NAMALWA (cell line): ENCODE results near the gene SOD1.

Experiments used
- DNase-seq: peaks from one replicate; pipeline ENCODE4 v3.0.0-alpha.2; 2015; ENCODE audit warnings: low spot score

The SOD1 gene

GRCh38 chr21:31682620-31683019, 23.1 kb downstream of the SOD1 start:
- no peak for DNase-seq

GRCh38 chr21:31683029-31683428, 23.5 kb downstream of the SOD1 start:
- no peak for DNase-seq

GRCh38 chr21:31684918-31685317, 25.4 kb downstream of the SOD1 start:
- no peak for DNase-seq

GRCh38 chr21:31686272-31686915, 26.9 kb downstream of the SOD1 start:
- no peak for DNase-seq

- no peak for DNase-seq
Observed at GRCh38 chr21:31687108-31687507, 27.6 kb downstream of the SOD1 start.

- no peak for DNase-seq
Observed at GRCh38 chr21:31688603-31689368, 29.3 kb downstream of the SOD1 start.

- DNase-seq, result no peak
Observed at GRCh38 chr21:31693222-31693621, 33.7 kb downstream of the SOD1 start.

- no peak for DNase-seq
Observed at GRCh38 chr21:31696424-31696823, 36.9 kb downstream of the SOD1 start.

GRCh38 chr21:31698461-31698860, 39.0 kb downstream of the SOD1 start:
- no peak for DNase-seq

- DNase-seq, result no peak
Observed at GRCh38 chr21:31700040-31700439, 40.5 kb downstream of the SOD1 start.

- no peak for DNase-seq
Observed at GRCh38 chr21:31706562-31706961, 47.1 kb downstream of the SOD1 start.

GRCh38 chr21:31707499-31707898, 48.0 kb downstream of the SOD1 start:
- no peak for DNase-seq

GRCh38 chr21:31708541-31708940, 49.0 kb downstream of the SOD1 start:
- no peak for DNase-seq

GRCh38 chr21:31710586-31710985, 51.1 kb downstream of the SOD1 start:
- DNase-seq, result no peak

GRCh38 chr21:31711326-31711725, 51.8 kb downstream of the SOD1 start:
- no peak for DNase-seq

- DNase-seq, result no peak
Observed at GRCh38 chr21:31711745-31712285, 52.3 kb downstream of the SOD1 start.

GRCh38 chr21:31713115-31713514, 53.6 kb downstream of the SOD1 start:
- DNase-seq, result no peak

- DNase-seq, result no peak
Observed at GRCh38 chr21:31713973-31714740, 54.7 kb downstream of the SOD1 start.

GRCh38 chr21:31714741-31715365, 55.4 kb downstream of the SOD1 start:
- no peak for DNase-seq

- no peak for DNase-seq
Observed at GRCh38 chr21:31716106-31716505, 56.6 kb downstream of the SOD1 start.
